NCI-H446 treated with DMSO at 0.1 percent for 48 hours (cell line): ENCODE data around the gene UNC93A.
"Not testable (repeated sequence)": the region's sequence is repeated elsewhere in the genome, so short reads cannot be mapped to it uniquely, and the experiment has no call there.

Source experiments
- DNase-seq: peaks from one replicate; lab custom pipeline; 2025; lab: John Stamatoyannopoulos, UW

UNC93A gene

DNA sequence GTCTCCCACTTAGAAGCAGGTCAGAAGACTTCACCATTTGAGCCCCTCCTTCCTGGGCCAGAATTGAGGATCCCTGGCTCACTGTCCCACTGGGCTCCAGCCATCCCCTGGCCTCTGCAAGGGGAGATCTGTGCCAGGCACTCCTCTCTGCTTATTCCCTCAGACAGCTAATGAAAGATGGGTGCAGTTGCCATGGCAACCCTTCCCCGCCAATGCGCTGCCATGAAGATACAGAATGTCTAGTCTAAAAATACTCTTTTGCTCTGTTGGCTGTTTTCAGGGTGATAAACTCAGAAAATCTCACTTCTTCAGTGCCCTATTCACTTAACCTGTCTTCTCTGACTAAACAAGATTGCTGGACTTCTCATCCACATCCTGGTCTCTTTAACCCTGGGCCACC is 20.2 kb downstream of the UNC93A start:
- DNase-seq, result no peak

- not testable (repeated sequence) for DNase-seq
Observed at GRCh38 chr6:167311691-167312090, 20.6 kb downstream of the UNC93A start.

DNA sequence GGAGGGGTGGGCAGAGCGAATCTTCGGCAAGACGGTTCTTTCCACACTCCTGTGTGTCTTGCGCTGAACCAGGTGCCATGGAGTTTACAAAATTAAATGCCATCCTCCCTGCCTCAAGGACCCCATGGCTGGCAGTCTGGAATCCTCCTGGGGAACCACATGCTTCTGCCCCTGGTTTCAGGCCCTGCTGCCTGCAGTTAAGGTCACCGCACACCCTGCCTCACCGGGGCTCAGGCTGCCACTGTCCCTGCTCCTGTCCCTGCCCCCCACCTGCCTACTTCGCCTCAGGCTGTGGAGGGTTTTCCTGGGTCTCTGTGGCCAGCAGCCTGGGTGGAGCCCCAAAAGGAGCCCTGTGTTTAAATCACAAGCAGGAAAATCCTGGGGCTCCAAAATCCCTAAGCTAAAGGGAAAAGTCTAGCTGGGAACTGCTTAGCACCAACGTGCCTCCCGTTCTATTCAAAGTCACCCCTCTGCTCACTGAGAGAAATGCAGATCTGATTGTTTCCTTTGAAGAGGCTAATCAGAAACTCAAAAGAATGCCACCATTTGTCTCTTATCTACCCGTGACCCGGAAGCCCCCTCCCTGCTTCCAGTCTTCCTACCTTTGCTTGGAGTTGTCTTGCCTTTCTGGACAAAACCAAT is 23.2 kb downstream of the UNC93A start:
- DNase-seq, result no peak

GRCh38 chr6:167317172-167317571 is 26.1 kb downstream of the UNC93A start:
- DNase-seq, result no peak

DNA sequence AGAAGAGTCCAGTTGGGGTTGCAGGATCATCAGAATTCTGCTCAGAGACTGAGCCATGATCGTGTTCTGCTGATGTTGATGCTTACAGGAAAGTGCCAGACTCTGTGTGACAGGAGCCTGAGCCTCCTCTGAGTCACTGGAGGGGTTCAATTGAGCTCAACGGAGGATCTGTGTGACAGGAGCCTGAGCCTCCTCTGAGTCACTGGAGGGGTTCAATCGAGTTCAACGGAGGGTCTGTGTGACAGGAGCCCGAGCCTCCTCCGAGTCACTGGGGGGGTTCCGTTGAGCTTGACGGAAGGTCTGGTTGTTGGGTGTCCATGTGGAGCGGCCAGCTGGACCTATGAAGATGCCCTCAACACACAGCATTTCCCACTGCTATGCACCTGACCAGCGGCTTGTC is 27.2 kb downstream of the UNC93A start:
- not testable (repeated sequence) for DNase-seq

DNA sequence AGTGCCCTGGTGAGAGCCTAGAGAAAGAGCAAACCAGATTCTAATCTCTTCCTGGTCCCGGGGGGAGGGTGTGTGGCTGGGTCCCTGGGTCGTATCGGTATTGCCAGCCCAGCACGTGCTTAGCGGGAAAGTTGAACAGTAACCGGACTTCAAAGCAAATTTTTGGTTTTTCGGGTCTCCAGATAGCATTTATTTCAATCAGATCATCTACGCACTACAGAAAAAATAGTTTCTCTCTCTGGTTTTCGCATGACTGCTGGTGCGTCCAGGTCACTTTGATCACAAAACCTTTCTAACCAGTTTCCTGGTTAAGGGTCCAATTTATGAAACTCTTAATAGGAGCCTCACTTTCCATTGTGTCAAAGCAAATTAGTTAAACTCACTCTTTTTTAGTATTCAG is 27.7 kb downstream of the UNC93A start:
- not testable (repeated sequence) for DNase-seq

GRCh38 chr6:167319856-167320753 is 29.0 kb downstream of the UNC93A start:
- not testable (repeated sequence) for DNase-seq

DNA sequence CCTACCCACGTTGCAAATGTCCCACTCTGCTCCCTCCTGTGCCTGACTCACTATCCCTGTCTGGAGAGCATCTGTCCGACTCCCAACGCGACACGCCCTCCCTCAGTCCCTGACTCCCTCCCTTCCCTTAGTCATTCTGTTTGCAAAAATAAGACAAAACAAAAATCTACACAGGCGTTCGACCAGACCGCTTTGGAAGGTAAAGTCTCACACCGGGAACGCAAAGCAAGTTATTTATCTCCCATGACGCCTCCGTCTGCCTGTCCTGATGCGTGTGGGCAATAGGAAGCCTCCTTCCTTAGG is 29.6 kb downstream of the UNC93A start:
- not testable (repeated sequence) for DNase-seq

DNA sequence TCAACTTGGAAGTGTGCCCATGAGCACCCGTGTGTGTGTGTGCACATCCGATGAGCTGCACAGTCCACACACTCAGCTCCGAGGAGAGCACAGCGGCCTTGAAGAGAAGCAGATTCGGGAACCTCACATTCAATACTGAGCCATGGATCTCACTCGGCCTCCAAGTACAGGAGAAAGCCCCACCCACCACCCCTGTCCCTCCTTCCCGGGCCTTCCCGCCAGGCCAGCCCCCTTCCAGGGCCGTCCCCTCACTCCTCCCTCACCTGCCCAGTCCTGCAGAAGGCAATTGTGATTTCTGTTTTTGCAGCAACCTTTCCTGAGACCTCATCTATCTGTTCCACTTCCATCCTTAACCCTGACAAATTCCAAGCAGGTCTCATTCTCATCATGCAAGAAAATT is 30.1 kb downstream of the UNC93A start:
- DNase-seq, result not testable (repeated sequence)

GRCh38 chr6:167323111-167323510 is 32.0 kb downstream of the UNC93A start:
- no peak for DNase-seq

DNA sequence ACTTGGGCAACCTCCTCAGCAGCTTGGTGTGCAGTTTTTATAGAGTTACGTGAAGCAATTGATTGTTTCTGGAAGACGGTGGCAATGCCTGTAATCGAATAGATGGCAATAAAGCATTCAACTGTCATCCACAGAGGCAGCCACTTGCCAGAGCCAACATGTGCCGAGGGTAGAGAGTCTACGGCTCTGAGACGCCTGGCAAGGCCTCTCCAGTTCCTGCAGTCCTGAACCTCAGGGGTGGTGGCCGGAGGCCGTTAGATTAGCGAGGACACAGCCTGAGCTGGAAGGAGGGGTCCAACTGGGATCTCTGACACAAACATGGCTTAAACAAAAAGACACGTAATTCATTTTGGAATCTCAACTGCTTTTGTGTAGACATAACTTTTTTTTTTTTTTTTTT is 33.0 kb downstream of the UNC93A start:
- no peak for DNase-seq

DNA sequence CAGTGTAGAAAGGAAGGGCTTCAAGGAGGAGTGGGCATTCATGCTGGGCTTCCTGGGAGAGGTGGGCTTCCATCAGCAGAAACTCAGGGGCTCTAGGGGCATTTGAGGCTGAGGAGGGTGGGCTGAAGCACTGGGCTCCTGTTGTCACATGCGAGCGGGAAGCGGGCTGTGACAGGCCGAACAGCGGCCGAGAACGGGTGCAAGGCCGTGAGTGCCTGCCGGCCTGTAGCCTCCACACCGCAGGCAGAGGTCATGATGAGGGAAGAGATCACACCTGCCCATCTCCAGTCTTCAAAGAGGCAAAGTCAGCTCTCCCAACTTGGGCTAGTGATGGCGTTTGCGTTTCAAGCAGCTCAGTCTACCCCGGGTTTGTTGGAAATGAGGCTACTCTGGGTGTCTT is 34.7 kb downstream of the UNC93A start:
- no peak for DNase-seq

- no peak for DNase-seq
Observed at GRCh38 chr6:167327391-167327790, 36.3 kb downstream of the UNC93A start.

DNA sequence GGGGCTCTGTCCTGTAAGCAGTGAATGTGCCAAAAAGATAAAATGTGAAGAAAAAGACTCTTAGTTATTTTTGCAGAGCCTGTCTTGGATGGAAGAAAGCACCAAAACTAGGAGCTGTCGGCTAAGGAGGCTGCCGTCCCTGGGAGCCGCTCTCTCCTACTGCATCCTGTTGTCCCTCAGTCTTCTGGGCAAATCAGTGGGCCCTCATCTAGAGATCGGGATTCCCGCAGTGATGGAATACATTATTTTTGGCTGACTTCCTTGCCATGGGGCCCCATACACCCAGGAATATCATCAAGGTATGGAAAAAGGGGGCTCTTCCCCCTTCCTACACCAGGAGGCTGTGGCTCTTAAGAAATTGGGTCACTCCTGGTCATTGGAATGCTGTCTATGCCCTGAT is 37.0 kb downstream of the UNC93A start:
- no peak for DNase-seq

- no peak for DNase-seq
Observed at GRCh38 chr6:167329014-167329413, 37.9 kb downstream of the UNC93A start.

DNA sequence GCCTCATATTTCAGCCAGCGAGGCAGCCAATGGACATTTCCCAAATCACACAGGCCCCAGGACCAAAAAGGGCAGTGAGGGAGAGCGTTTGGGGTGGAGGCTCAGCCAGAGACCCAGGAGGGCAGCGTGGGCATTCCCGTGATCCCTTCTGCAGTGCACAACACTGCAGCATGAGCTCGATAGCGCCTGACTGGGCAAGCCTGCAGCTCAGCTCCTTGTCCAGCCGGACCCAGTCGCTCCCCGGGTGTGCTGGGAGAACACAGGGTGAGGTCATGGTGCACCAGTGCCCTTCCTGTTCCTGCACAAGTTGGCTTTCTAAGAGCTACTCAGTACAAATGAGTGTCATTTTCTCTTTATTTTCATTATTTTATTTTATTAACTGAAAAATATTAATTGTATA is 39.6 kb downstream of the UNC93A start:
- DNase-seq, result no peak

- DNase-seq, result no peak
Observed at GRCh38 chr6:167331565-167331964, 40.5 kb downstream of the UNC93A start.

DNA sequence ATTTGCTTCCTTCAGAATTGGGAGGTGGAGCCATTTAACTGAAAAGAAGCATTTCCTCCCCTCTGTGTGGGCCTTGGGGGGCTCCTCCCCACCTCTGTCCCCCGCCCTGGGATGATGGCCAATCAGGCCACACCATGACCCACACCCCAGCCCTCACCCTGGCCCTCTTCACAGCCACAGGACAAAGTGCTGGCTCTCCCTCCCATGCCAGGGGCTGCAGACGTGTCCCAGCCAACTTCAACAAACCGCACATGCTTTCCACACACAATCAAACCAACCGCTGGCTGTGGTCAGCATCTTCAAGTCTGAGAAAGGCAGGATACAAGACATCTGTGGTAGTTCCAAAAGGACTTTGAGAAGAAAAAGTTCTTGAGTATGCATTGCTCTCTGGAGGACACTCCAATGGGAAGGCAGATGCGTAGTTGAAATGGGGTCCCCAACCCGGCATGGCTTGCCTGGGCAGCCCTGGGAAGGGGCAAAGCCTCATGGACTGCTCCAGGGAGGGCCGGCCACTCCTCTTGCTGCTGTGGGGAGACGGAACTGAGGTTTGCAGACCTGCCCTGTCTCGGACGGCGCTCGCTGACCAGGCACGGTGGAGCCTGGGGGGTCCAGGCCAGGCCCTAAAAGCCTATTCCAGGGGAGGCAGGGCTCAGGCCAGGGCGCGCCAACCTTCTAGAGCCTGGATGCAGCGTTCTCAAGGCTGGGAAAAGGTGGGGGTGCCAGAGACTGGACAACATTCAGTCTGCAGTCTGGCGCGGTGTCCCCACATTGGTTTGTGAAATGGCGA is 45.9 kb downstream of the UNC93A start:
- DNase-seq, result no peak

GRCh38 chr6:167337675-167338449 is 46.7 kb downstream of the UNC93A start:
- DNase-seq, result no peak

DNA sequence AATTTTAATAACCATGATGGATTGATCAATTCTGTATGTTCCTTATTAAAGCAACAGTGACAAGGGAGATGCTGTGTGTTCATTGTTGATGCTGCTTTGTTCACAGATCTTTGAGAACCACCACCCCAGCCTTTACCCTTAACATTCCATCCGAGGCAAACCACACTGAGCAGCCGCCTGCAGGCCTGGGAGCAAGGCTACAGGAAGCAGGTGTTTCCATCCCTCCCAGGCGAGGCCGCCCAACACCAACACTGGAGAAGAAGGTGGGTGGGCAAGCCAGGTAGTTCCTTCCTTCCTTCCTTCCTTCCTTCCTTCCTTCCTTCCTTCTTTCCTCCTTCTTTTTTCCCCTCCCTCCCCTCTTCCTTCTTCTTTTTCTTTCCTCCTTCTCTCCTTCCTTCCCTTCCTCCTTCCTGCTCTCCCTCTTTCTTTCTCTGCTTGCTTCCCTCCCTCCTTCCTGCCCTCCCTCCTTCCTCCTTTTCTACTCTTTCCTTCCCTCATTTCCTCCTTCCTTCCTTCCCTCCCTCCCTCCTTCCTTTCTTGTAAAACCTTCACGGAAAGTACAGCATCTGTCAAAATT is 47.5 kb downstream of the UNC93A start:
- DNase-seq, result no peak

GRCh38 chr6:167341038-167341583 is 50.0 kb downstream of the UNC93A start:
- no peak for DNase-seq
